K562 (cell line): ENCODE measurements around the gene EME1. TPM values are rescaled to one million over a fixed set of nuclear protein-coding genes. Genes with fewer than 3 reads are reported as not detected.

Source experiments
- ATAC-seq: fragments of 200-7000 bp; cut with Tn5 transposase; 3 replicates; pipeline ENCODE4 v1.9.1; 2020; ENCODE audit warnings: moderate library complexity
- BruUV-seq: library from RNA; stranded (reverse); fragments of 400-500 nt; replicated peaks from 2 replicates; lab custom pipeline; 2021; lab: Mats Ljungman, UMichigan
- CTCF ChIA-PET: fragments of 300-600 bp; formaldehyde crosslinking; extraction: SDS; loops from one replicate; lab custom pipeline; 2021; ENCODE audit warnings: low intra/inter-chr PET ratio; lab: Yijun Ruan, JAX
- POLR2A ChIA-PET: fragments of 300-600, 350-650 bp; sonication (Branson Sonifier 250); formaldehyde crosslinking; extraction: SDS; loops from one replicate; lab custom pipeline; 2021; ENCODE audit warnings: antibody characterized with exemption, inconsistent platforms; lab: Yijun Ruan, JAX
- DNase-seq, 4 experiments: peaks; one replicate each; pipeline versions ENCODE4 v3.0.0 to v3.0.0-alpha.2; 2011 to 2018; ENCODE audit warnings: low spot score in 3 of 4, mixed read lengths in 3 of 4; ENCODE audit errors: extremely low read depth in 1 of 4
- FAIRE-seq: peaks from 2 replicates; lab custom pipeline; 2011; peaks lifted over from hg19 to GRCh38; lab: Jason Lieb, UNC
- H2AFZ ChIP-seq: 2 replicates; pipeline ENCODE4 v1.6.0; 2011; ENCODE audit warnings: low read depth, low read length, control low read depth, inconsistent platforms
- H3K27ac ChIP-seq: fragments of 200-600 bp; 3 replicates; pipeline ENCODE4 v1.8.0; 2011; ENCODE audit warnings: low read depth, mild to moderate bottlenecking, control low read depth, inconsistent platforms, low read length, moderate library complexity, mixed read lengths; ENCODE audit errors: extremely low read depth
- H3K27me3 ChIP-seq, 2 experiments: fragments of 300-600 bp in 1 of 2; 2 replicates in 1 of 2; 3 replicates in 1 of 2; pipeline versions ENCODE4 v1.6.0 to v1.8.0; 2011; ENCODE audit warnings: inconsistent platforms in 2 of 2, low read length in 2 of 2, mild to moderate bottlenecking in 1 of 2, mixed read lengths in 1 of 2, moderate library complexity in 1 of 2; ENCODE audit not compliant: control insufficient read depth in 2 of 2, insufficient read depth in 2 of 2
- H3K36me3 ChIP-seq: fragments of 300-600 bp; 3 replicates; pipeline ENCODE4 v1.8.0; 2011; ENCODE audit warnings: mild to moderate bottlenecking, low read length, inconsistent platforms; ENCODE audit not compliant: control insufficient read depth, insufficient read depth
- H3K4me1 ChIP-seq, 2 experiments: fragments of 200-600 bp in 1 of 2; replicated peaks in 1 of 2; 2 replicates in 1 of 2; 3 replicates in 1 of 2; pipeline versions ENCODE4 v1.5.1 to v1.8.0; 2011; ENCODE audit warnings: inconsistent platforms in 2 of 2, low read length in 2 of 2, mild to moderate bottlenecking in 1 of 2, mixed read lengths in 1 of 2, moderate library complexity in 1 of 2; ENCODE audit not compliant: control insufficient read depth in 2 of 2, insufficient read depth in 2 of 2
- H3K4me2 ChIP-seq: 2 replicates; pipeline ENCODE4 v1.6.1; 2011; ENCODE audit warnings: low read length, control low read depth, inconsistent platforms, mixed read lengths; ENCODE audit not compliant: insufficient read depth
- H3K4me3 ChIP-seq: fragments of 200-600 bp; sonication (generic), shearing (Covaris generic); 2 replicates; pipeline ENCODE4 v1.5.1; 2016; ENCODE audit warnings: control low read depth, inconsistent platforms
- H3K79me2 ChIP-seq: fragments of 200-600 bp; 3 replicates; pipeline ENCODE4 v1.8.0; 2011; ENCODE audit warnings: low read length, inconsistent platforms; ENCODE audit not compliant: control insufficient read depth, insufficient read depth
- H3K9ac ChIP-seq, 2 experiments: 2 replicates each; pipeline versions ENCODE4 v1.6.0 to v1.6.1; 2011; ENCODE audit warnings: low read depth in 2 of 2, low read length in 2 of 2, control low read depth in 1 of 2, inconsistent platforms in 1 of 2, mild to moderate bottlenecking in 1 of 2, mixed read lengths in 1 of 2; ENCODE audit not compliant: insufficient read depth in 1 of 2
- H3K9me1 ChIP-seq: one replicate; pipeline ENCODE4 v1.6.0; 2011; ENCODE audit warnings: inconsistent platforms, mild to moderate bottlenecking, low read length, moderate library complexity; ENCODE audit not compliant: control insufficient read depth, insufficient read depth
- H3K9me3 ChIP-seq: replicated peaks from 2 replicates; pipeline ENCODE4 v1.5.1; 2011; ENCODE audit warnings: low read depth, low read length, inconsistent platforms; ENCODE audit not compliant: control insufficient read depth, insufficient read depth
- H4K20me1 ChIP-seq: replicated peaks from 2 replicates; pipeline ENCODE4 v1.6.1; 2011; ENCODE audit warnings: low read length, inconsistent platforms, mixed read lengths; ENCODE audit not compliant: control insufficient read depth, insufficient read depth
- BDP1 ChIP-seq: IDR thresholded peaks from 3 replicates; pipeline ENCODE4 v1.6.1; 2011; ENCODE audit not compliant: insufficient read length, insufficient read depth
- BRD9 ChIP-seq: fragments of 450-650 bp; IDR thresholded peaks from 2 replicates; pipeline ENCODE4 v1.6.1; 2018; ENCODE audit warnings: low read depth; ENCODE audit not compliant: partially characterized antibody
- CTBP1 ChIP-seq: fragments of 450-650 bp; IDR thresholded peaks from 2 replicates; pipeline ENCODE4 v1.6.1; 2016; ENCODE audit warnings: borderline replicate concordance
- DPF2 ChIP-seq: fragments of 450-650 bp; IDR thresholded peaks from 2 replicates; pipeline ENCODE4 v1.6.1; 2016
- FOXJ3 ChIP-seq: sonication (generic); formaldehyde crosslinking; IDR thresholded peaks from 2 replicates; pipeline ENCODE4 v1.4.0; 2020; ENCODE audit warnings: mild to moderate bottlenecking, missing genetic modification reagents
- GABPA ChIP-seq: fragments of 200-800 bp; sonication (Bioruptor generic); conservative IDR thresholded peaks from 2 replicates; pipeline ENCODE4 v1.6.1; 2016; ENCODE audit warnings: low read depth, missing genetic modification characterization, missing compliant biosample characterization
- HMG20A ChIP-seq: fragments of 450-650 bp; formaldehyde crosslinking; conservative IDR thresholded peaks from 2 replicates; pipeline ENCODE4 v1.4.0; 2020; ENCODE audit warnings: mild to moderate bottlenecking, mixed read lengths
- JUNB ChIP-seq: fragments of 450-650 bp; formaldehyde crosslinking; conservative IDR thresholded peaks from 2 replicates; pipeline ENCODE4 v1.4.0; 2020; ENCODE audit warnings: mild to moderate bottlenecking
- KLF10 ChIP-seq: fragments of 250-450 bp; sonication (Bioruptor Pico); IDR thresholded peaks from 2 replicates; pipeline ENCODE4 v1.6.1; 2021; ENCODE audit warnings: matching md5 sums
- RBFOX2 ChIP-seq: fragments of 200-400 bp; formaldehyde crosslinking; IDR thresholded peaks from 2 replicates; pipeline ENCODE4 v1.6.1; 2017; ENCODE audit warnings: low read depth, mild to moderate bottlenecking, low read length, moderate library complexity
- SP1 ChIP-seq: sonication (generic); formaldehyde crosslinking; IDR thresholded peaks from 2 replicates; pipeline ENCODE4 v1.8.1; 2022; ENCODE audit warnings: mild to moderate bottlenecking, missing genetic modification reagents
- SREBF2 ChIP-seq: sonication (generic); formaldehyde crosslinking; IDR thresholded peaks from 2 replicates; pipeline ENCODE4 v1.4.0; 2020; ENCODE audit warnings: mild to moderate bottlenecking, missing genetic modification reagents
- WHSC1 ChIP-seq: IDR thresholded peaks from one replicate; pipeline ENCODE4 v1.6.1; 2012; ENCODE audit warnings: low read length, control low read depth, inconsistent platforms
- ZNF24 ChIP-seq: fragments of 450-650 bp; IDR thresholded peaks from 2 replicates; pipeline ENCODE4 v1.6.1; 2016
- ZNF551 ChIP-seq: fragments of 250-450 bp; sonication (Bioruptor Pico); IDR thresholded peaks from 2 replicates; pipeline ENCODE4 v1.5.0; 2021; ENCODE audit warnings: mild to moderate bottlenecking, moderate library complexity
- ZNF589 ChIP-seq: fragments of 200-800 bp; sonication (Bioruptor generic); IDR thresholded peaks from 2 replicates; pipeline ENCODE4 v1.6.1; 2016; ENCODE audit warnings: low read depth, missing genetic modification characterization, missing compliant biosample characterization
- WGBS: fragments of 100-300 bp; shearing (Covaris generic); methylation state at CpG from one replicate; pipeline ENCODE4 v1.1.6; 2016; ENCODE audit warnings: low coverage, mixed read lengths; ENCODE audit not compliant: insufficient coverage; ENCODE audit errors: missing lambda C conversion rate; 5-methylcytosine and 5-hydroxymethylcytosine counted together
- in situ Hi-C: fragments of 300-500 bp; cut with MboI; formaldehyde crosslinking; loops from 4 replicates; pipeline ENCODE4 v1.15.0; 2018; ENCODE audit warnings: inconsistent platforms, mixed read lengths
- intact Hi-C: fragments of 100-400 bp; cut with micrococcal nuclease; formaldehyde crosslinking; loops from 2 replicates; pipeline ENCODE4 v1.14.2; 2022
- polyA plus RNA-seq, 8 experiments: library from polyadenylated mRNA; depleted of rRNA in 4 of 8; stranded (reverse) in 5 of 8; unstranded in 3 of 8; fragments of >200 nt; fragmentation: Nextera tagmentation in 2 of 8; fragmentation: Illumina TruSeq in 1 of 8; extraction: Ambion mirVana in 2 of 8; extraction: Trizol in 1 of 8; gene quantifications; 2 replicates each; pipeline versions ENCODE4 v1.2.1 to v1.2.3, GENCODE V29; 2011 to 2014; ENCODE audit warnings: inconsistent platforms in 1 of 8, missing spikeins in 1 of 8
- total RNA-seq, 7 experiments: library from RNA; depleted of rRNA in 6 of 7; stranded (reverse); fragments of >200 nt in 6 of 7; fragmentation: Illumina TruSeq in 2 of 7; extraction: Trizol in 2 of 7; gene quantifications; 2 replicates each; pipeline versions ENCODE4 v1.2.1 to v1.2.3, GENCODE V29; 2011 to 2021; ENCODE audit warnings: low replicate concordance in 1 of 7
- TF ChIP-seq, protein P1 (sequence below): fragments of 200-800 bp; sonication (Bioruptor generic); IDR thresholded peaks from 2 replicates; pipeline ENCODE4 v1.6.1; 2017; ENCODE audit warnings: missing genetic modification characterization, missing compliant biosample characterization
- TF ChIP-seq, protein P2 (sequence below): fragments of 250-450 bp; sonication (Bioruptor Pico); IDR thresholded peaks from 2 replicates; pipeline ENCODE4 v1.9.0; 2021; ENCODE audit warnings: mild to moderate bottlenecking, inconsistent platforms
- TF ChIP-seq, protein P3 (sequence below): fragments of 200-800 bp; sonication (Bioruptor generic); IDR thresholded peaks from 2 replicates; pipeline ENCODE4 v1.6.1; 2017; ENCODE audit warnings: missing genetic modification characterization, missing compliant biosample characterization

The EME1 gene
- total and polyA plus RNA-seq, 9 of the 15 experiments (the other 6 are each of a cell fraction or from before 2014, with no cell fraction given), result 14.6 to 44.1 (median 24.0) TPM

DNA sequence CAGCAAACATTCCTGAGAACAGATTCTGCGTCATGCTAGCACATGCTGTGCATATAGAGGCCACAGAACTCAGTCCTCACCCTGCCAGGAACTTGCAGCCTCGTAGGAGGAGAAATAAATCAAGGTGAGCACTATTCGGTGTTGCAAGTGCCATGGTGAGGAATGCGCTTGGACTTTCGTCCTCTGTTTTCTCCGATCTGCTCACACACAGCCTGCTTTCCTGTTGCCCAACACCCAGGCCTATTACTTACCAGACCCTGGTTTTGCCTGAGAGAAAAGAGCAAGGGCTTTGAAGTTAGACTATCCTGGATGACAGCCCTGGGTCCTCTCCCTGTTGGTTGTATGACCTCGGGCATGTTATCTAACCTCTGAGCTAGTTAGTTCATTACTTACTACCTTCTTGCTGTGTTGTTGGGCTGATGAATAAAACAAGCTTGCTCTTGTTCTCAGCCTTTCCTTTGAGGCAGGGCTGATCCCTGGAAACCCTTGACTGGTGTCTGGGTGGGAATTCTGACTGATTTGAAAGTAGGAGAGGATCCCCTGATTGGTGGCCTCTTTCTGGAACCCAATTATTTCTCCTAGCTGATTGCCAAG lies 55.9 kb downstream of the EME1 start:
- peaks cover 26 to 28% of the 10 kb centered on the region in 2 experiments for H3K4me1 ChIP-seq
- no peaks in the 10 kb centered on the region for H3K36me3 ChIP-seq
- H2AFZ ChIP-seq, result no peak overlapping the region
- H3K9me1 ChIP-seq, result no peaks in the 10 kb centered on the region
- FAIRE-seq, result no peak
- ATAC-seq, result no peak
- 56% methylated on average over 7 of the region's 7 CpGs for WGBS
- intact Hi-C loops, result no loop called here
- no peaks in the 10 kb centered on the region for H3K79me2 ChIP-seq
- H3K27me3 ChIP-seq, result no peaks in the 10 kb centered on the region
- CTCF ChIA-PET, result no interaction called here
- H3K27ac ChIP-seq, result no peak overlapping the region
- no peak overlapping the region for H3K4me2 ChIP-seq
- TF ChIP-seq, protein P1, sequence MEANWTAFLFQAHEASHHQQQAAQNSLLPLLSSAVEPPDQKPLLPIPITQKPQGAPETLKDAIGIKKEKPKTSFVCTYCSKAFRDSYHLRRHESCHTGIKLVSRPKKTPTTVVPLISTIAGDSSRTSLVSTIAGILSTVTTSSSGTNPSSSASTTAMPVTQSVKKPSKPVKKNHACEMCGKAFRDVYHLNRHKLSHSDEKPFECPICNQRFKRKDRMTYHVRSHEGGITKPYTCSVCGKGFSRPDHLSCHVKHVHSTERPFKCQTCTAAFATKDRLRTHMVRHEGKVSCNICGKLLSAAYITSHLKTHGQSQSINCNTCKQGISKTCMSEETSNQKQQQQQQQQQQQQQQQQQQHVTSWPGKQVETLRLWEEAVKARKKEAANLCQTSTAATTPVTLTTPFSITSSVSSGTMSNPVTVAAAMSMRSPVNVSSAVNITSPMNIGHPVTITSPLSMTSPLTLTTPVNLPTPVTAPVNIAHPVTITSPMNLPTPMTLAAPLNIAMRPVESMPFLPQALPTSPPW (CRISPR knock-in tag), result no peak
- TF ChIP-seq HMG20A, result no peak
- no peak for TF ChIP-seq SREBF2 (CRISPR knock-in tag)
- no peak for TF ChIP-seq WHSC1
- TF ChIP-seq RBFOX2, result no peak
- no peak for TF ChIP-seq SP1 (CRISPR knock-in tag)
- TF ChIP-seq, protein P2, sequence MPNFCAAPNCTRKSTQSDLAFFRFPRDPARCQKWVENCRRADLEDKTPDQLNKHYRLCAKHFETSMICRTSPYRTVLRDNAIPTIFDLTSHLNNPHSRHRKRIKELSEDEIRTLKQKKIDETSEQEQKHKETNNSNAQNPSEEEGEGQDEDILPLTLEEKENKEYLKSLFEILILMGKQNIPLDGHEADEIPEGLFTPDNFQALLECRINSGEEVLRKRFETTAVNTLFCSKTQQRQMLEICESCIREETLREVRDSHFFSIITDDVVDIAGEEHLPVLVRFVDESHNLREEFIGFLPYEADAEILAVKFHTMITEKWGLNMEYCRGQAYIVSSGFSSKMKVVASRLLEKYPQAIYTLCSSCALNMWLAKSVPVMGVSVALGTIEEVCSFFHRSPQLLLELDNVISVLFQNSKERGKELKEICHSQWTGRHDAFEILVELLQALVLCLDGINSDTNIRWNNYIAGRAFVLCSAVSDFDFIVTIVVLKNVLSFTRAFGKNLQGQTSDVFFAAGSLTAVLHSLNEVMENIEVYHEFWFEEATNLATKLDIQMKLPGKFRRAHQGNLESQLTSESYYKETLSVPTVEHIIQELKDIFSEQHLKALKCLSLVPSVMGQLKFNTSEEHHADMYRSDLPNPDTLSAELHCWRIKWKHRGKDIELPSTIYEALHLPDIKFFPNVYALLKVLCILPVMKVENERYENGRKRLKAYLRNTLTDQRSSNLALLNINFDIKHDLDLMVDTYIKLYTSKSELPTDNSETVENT (CRISPR knock-in tag), result no peak
- TF ChIP-seq ZNF551 (CRISPR knock-in tag), result no peak
- no peak for TF ChIP-seq BDP1
- TF ChIP-seq BRD9, result no peak
- no peak for TF ChIP-seq JUNB (CRISPR knock-in tag)
- no peak for TF ChIP-seq KLF10 (CRISPR knock-in tag)
- no peak for TF ChIP-seq ZNF589 (CRISPR knock-in tag)
- TF ChIP-seq DPF2, result no peak
- no peak for TF ChIP-seq ZNF24
- TF ChIP-seq CTBP1, result no peak
- no peak for TF ChIP-seq GABPA (tag)
- TF ChIP-seq, protein P3, sequence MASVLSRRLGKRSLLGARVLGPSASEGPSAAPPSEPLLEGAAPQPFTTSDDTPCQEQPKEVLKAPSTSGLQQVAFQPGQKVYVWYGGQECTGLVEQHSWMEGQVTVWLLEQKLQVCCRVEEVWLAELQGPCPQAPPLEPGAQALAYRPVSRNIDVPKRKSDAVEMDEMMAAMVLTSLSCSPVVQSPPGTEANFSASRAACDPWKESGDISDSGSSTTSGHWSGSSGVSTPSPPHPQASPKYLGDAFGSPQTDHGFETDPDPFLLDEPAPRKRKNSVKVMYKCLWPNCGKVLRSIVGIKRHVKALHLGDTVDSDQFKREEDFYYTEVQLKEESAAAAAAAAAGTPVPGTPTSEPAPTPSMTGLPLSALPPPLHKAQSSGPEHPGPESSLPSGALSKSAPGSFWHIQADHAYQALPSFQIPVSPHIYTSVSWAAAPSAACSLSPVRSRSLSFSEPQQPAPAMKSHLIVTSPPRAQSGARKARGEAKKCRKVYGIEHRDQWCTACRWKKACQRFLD, result no peak
- TF ChIP-seq FOXJ3, result no peak
- TF ChIP-seq, all 486 proteins: peak for 0
- H3K4me3 ChIP-seq, result no peak overlapping the region
- POLR2A ChIA-PET, result interaction anchor here (0.6 to 0.7 kb wide), 2 partner anchors 38 to 45 kb away, joined by 3 read pairs; no protein-coding TSS in a partner anchor
- no peaks in the 10 kb centered on the region for H3K9me3 ChIP-seq
- no peaks in the 10 kb centered on the region for H4K20me1 ChIP-seq
- BruUV-seq, result no TSS peak
- DNase-seq, result no peak
- H3K9ac ChIP-seq, result 0 out of 4 replicates have a peak overlapping the region, but pooled peaks of 1 of the 2 experiments have one; percentile 31
- in situ Hi-C loops, result no loop called here
